Measurements from ENCODE around the gene NELFB. TPM values are rescaled to one million over a fixed set of nuclear protein-coding genes. Genes with fewer than 3 reads are reported as not detected.

NELFB gene
- total RNA-seq, 8 experiments from 2014 or later: 22.8 to 38.4 (median 34.5) TPM

DNA sequence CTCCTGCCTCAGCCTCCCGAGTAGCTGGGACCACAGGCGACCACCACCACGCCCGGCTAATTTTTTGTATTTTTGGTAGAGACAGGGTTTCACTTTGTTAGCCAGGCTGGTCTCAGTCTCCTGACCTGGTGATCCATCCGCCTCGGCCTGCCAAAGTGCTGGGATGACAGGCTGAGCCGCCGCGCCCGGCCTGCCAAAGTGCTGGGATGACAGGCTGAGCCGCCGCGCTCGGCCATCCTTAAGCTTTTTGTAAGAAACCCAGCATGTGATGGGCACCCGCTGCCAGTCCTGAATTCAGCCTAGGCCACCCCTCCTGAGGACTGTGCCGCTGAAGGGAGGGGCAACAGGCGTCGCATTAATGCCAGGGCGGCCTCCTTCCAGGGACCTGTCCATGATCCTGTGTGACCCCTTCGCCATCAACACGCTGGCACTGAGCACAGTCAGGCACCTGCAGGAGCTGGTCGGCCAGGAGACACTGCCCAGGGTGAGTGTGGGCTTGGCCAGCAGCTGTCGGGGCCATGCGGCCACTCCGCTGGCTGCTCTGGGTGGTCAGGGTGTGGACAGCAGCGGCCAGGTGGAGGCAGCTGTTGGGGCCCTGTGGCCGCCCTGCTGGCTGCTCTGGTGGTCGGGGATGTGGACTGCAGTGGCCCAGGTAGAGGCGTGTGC, 10.5 kb downstream of the NELFB start:
- Histone ChIP-seq H3K4me1 (replicated peaks in 1 of 2) (peaks cover 0 to 2% of the 10 kb centered on the region in 2 donors), H3K4me3 (no peak overlapping the region), H3K27ac (no peak overlapping the region)
- in situ Hi-C loops (cut with MboI; ENCODE audit: low pct_unique_long_range_greater_than_20kb in 2 of 9, low sequenced_read_pairs in 9 of 9, unreplicated experiment in 9 of 9): no loop called here
- 60 to 100% (median 100%) methylated on average over 1 to 4 of the region's 29 CpGs; no CpG with 5 or more reads in 1 of the 10 experiments for WGBS, 10 experiments
- ATAC-seq (replicated peaks in 6 of 8): peak in 2 of 8 experiments; percentile 6 to 7

DNA sequence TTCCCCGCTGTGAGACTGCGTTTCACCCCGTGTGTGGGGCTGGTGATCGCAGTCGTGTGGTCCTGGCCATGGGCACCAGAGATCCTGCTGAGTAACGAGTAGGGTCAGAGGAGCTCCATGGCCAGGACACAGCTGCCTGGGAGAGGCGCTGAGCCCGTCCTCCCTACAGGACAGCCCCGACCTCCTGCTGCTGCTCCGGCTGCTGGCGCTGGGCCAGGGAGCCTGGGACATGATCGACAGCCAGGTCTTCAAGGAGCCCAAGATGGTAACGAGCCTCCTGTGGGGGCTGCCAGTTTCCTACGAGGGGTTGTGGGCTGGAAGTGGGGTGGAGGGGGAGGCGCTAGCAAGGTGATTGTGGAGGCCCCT, 11.0 kb downstream of the NELFB start:
- no CpG with 5 or more reads among the region's 15 CpGs for WGBS, 10 experiments
- Histone ChIP-seq H3K4me3 (no peak overlapping the region), H3K27ac (no peak overlapping the region), H3K4me1 (replicated peaks in 1 of 2) (peaks cover 0 to 2% of the 10 kb centered on the region in 2 donors)
- in situ Hi-C loops (cut with MboI; ENCODE audit: low pct_unique_long_range_greater_than_20kb in 2 of 9, low sequenced_read_pairs in 9 of 9, unreplicated experiment in 9 of 9): no loop called here
- peak in 2 of 8 experiments; percentile 2 to 3 for ATAC-seq (replicated peaks in 6 of 8)

DNA sequence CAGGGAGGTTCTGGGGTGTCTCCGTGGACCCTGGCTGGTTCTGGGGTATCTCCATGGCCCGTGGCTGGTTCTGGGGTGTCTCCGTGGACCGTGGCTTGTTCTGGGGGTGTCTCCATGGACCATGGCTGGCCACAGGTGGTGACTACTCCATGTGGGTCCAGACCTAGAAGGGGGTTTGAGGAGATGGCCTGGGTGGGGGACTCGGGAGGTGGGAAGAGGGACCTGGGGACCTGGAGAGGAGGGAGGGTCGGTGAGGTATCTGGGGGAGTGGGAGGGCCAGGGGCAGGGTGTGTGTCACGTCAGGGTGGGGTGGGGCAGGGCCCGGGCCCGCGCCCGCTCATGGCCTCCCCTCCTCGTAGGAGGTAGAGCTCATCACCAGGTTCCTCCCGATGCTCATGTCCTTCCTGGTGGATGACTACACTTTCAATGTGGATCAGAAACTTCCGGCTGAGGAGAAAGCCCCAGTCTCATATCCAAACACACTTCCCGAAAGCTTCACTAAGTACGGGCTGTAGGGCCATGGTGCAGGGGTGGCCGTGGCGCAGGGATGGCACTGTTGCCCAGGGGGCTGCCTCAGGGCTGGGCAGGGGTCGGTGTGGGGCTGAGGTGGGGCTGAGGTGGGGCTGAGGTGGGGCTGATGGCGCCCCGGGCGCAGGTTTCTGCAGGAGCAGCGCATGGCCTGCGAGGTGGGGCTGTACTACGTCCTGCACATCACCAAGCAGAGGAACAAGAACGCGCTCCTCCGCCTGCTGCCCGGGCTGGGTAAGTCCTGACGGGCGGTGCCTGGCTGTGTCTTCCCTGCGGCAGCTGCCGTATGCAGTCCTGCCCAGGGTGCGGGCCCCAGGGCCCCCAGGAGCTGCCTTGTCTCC, 11.7 kb downstream of the NELFB start:
- H3K4me1 ChIP-seq (replicated peaks in 1 of 2): peaks cover 0 to 2% of the 10 kb centered on the region in 2 donors
- H3K4me3 ChIP-seq: no peak overlapping the region
- no peak overlapping the region for H3K27ac ChIP-seq
- WGBS, 10 experiments: 80 to 100% methylated on average over 1 of the region's 34 CpGs; no CpG with 5 or more reads in 8 of the 10 experiments
- in situ Hi-C loops (cut with MboI; ENCODE audit: low pct_unique_long_range_greater_than_20kb in 2 of 9, low sequenced_read_pairs in 9 of 9, unreplicated experiment in 9 of 9): no loop called here
- peak in 5 of 8 experiments; percentile 7 to 49 (median 16) for ATAC-seq (replicated peaks in 6 of 8)

DNA sequence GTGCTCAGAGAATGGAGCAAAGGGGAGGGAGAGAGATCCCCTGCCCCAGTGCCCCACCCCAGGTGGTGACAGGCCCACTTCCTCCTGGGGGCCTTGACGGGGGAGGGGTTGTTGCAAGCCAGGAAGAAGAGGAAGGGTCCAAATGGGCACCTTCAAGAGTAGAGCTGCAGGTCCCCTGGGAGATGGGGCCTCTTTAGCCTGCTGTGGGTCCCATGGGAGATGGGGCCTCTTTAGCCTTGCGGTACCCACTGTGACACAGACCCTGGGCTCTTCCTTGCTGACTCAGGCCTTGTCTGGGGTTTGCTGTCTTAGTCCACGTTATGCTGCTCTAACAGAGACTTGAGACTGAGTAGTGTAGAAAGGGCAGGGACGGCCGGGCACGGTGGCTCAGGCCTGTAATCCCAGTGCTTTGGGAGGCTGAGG, 12.8 kb downstream of the NELFB start:
- WGBS, 10 experiments: 0 to 100% (median 96%) methylated on average over 1 to 4 of the region's 6 CpGs; no CpG with 5 or more reads in 6 of the 10 experiments
- H3K4me1 ChIP-seq (replicated peaks in 1 of 2): no peaks in the 10 kb centered on the region
- no peak for ATAC-seq (replicated peaks in 6 of 8)
- H3K4me3 ChIP-seq: no peak overlapping the region
- in situ Hi-C loops (cut with MboI; ENCODE audit: low pct_unique_long_range_greater_than_20kb in 2 of 9, low sequenced_read_pairs in 9 of 9, unreplicated experiment in 9 of 9): no loop called here
- H3K27ac ChIP-seq: no peak overlapping the region

DNA sequence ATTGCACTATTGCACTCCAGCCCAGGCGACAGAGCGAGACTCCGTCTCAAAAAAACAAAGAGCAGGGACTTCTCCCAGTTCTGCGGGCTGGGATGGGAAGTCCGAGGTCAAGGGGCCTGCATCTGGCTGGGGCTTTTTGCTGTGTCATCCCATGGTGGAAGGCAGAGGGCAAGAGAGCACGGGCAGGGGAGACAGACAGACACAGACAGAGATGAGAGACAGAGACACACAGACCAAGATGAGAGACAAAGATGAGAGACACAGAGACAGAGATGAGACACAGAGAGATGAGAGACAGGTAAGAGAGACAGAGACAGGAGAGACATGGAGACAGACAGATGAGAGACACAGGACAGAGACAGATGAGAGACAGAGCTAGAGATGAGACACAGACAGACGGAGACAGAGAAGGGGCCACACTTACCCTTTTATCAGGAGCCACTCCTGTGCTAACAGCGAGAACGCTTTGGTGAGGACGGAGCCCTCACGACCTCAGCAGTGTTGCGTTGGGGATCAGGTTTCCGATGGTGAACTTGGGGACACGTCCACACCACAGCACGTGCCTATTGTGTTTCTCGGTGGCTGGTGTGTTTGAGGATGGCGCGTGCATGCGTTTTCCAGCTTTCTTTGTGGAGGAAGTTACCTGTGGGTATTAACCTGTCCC, 13.5 kb downstream of the NELFB start:
- in situ Hi-C loops (cut with MboI; ENCODE audit: low pct_unique_long_range_greater_than_20kb in 2 of 9, low sequenced_read_pairs in 9 of 9, unreplicated experiment in 9 of 9): no loop called here
- Histone ChIP-seq H3K27ac (no peak overlapping the region), H3K4me3 (no peak overlapping the region), H3K4me1 (replicated peaks in 1 of 2) (no peaks in the 10 kb centered on the region)
- ATAC-seq (replicated peaks in 6 of 8): no peak
- WGBS, 10 experiments: 80 to 100% (median 93%) methylated on average over 1 to 13 of the region's 19 CpGs; no CpG with 5 or more reads in 2 of the 10 experiments

DNA sequence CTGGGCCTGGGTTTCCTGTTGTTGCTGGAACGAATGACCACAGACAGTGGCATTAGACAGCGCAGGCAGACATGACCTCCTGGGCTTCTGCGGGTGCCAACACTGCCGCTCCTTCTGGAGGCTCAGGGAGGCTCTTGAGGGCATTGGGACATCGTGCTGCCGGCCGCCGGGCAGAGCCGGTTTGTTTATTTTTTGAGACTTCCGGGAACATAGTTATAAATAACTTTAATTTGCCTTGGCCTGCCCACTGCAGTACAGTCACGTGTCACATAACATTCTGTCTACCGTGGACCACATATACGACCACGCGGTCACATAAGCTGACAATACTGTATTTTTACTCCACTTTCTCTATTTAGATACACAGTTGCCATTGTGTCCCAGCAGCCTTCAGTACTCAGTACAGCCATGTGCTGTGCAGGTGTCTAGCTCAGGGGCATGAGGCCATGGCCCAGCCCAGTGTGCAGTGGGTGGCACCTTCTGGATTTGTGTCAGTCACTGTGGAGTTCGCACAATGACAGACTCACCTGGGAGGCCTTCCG, 14.2 kb downstream of the NELFB start:
- Histone ChIP-seq H3K4me1 (replicated peaks in 1 of 2) (no peaks in the 10 kb centered on the region), H3K27ac (no peak overlapping the region), H3K4me3 (no peak overlapping the region)
- in situ Hi-C loops (cut with MboI; ENCODE audit: low pct_unique_long_range_greater_than_20kb in 2 of 9, low sequenced_read_pairs in 9 of 9, unreplicated experiment in 9 of 9): no loop called here
- WGBS, 10 experiments: 33 to 100% (median 90%) methylated on average over 2 to 13 of the region's 17 CpGs
- ATAC-seq (replicated peaks in 6 of 8): peak in 2 of 8 experiments; percentile 57 to 77

DNA sequence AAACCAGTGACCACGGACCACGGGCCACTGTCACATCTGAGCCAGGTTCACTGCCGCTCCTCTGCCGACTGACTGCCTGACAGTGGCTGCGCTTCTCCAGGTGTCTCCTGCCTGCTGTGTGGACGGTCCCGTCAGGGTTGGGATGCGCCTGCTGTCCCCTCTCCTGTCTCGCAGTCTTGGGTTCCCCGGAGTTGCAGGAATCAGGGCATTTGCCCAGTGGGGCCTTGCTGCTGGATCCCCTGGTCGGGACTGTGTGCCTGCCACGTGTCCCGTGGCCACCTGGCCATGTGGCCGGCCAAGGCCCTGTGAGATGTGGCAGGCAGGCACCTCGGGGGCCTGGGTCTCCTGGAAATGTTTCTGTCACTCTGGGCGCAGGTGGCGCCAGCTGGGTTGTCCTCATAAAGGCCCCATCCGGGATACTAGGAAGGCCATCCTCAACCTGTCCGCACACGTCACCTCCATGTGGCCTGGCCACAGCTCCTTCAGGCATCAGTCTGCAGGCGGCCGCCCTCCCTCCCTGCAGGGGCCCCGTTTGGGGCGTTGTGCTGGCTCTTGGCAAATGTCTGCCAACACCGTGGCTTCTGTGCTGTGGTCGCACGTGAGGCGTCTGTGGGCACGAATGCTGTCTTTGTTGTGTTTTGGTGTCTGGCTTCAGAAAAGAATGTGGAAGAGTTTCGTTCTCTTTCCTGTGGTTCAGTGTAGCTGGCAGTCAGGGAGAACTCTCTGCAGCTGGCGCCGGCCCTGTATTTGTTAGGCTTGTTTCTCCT, 16.0 kb downstream of the NELFB start:
- H3K4me1 ChIP-seq (replicated peaks in 1 of 2): peaks cover 0 to 2% of the 10 kb centered on the region in 2 donors
- ATAC-seq (replicated peaks in 6 of 8): no peak
- no peak overlapping the region for H3K27ac ChIP-seq
- 78 to 100% (median 98%) methylated on average over 1 to 9 of the region's 32 CpGs; no CpG with 5 or more reads in 3 of the 10 experiments for whole genome bisulfite sequencing, 10 experiments
- in situ Hi-C loops (cut with MboI; ENCODE audit: low pct_unique_long_range_greater_than_20kb in 2 of 9, low sequenced_read_pairs in 9 of 9, unreplicated experiment in 9 of 9): no loop called here
- no peak overlapping the region for H3K4me3 ChIP-seq

DNA sequence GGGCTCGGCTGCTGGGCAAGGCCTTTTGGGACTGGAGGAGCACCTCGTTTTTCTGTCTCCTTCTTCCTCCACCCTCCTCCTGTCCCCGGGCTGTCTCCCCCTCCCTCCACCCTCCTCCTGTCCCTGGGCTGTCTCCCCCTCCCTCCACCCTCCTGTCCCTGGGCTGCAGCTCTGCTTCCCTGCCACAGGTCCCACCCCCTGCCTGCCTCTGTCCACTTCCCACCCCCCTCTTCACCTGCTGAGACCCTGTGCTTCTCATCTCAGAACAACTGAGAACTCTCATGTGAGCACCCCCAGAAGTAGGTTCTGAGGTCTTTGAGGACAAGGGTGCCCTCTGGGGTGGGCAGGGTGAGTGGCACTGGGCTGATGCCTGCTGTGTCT, 16.6 kb downstream of the NELFB start:
- in situ Hi-C loops (cut with MboI; ENCODE audit: low pct_unique_long_range_greater_than_20kb in 2 of 9, low sequenced_read_pairs in 9 of 9, unreplicated experiment in 9 of 9): no loop called here
- no CpG with 5 or more reads among the region's 3 CpGs for WGBS, 10 experiments
- no peak overlapping the region for H3K4me3 ChIP-seq
- H3K4me1 ChIP-seq (replicated peaks in 1 of 2): peaks cover 5 to 7% of the 10 kb centered on the region in 2 donors
- no peak overlapping the region for H3K27ac ChIP-seq
- ATAC-seq (replicated peaks in 6 of 8): no peak

DNA sequence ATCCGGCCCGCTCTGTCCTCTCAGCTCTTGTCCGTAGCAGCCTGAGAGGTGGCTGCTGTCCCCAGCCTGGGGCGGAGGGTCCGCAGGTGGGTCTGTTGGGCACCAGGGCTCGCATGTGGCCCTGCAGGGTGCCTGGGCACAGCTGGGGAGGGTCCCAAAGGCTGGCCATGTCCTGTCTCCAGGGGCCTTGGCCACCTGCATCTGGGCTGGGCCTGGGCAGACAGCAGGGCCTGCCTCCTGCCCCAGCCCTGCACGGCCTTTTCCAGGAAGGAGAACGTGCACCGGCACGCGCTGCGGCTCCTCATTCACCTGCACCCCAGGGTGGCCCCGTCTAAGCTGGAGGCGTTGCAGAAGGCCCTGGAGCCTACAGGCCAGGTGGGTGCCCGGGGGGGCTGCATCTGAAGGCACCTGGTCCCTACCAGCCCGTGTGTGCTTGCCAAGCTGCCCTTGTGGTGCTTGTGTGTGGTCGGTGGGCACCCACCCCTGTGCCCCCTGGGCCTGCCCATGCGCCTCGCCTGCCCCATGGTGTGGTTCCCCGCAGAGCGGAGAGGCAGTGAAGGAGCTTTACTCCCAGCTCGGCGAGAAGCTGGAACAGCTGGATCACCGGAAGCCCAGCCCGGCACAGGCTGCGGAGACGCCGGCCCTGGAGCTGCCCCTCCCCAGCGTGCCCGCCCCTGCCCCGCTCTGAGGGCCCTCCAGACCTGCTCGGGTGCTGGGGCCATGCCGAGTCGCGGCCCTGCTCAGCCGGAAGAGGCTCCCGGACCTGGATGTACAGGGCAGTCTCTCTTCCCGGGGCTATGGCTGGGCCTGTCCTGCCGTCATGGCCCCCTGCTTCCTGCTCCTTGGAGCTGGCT, 17.3 kb downstream of the NELFB start:
- in situ Hi-C loops (cut with MboI; ENCODE audit: low pct_unique_long_range_greater_than_20kb in 2 of 9, low sequenced_read_pairs in 9 of 9, unreplicated experiment in 9 of 9): no loop called here
- no peak overlapping the region for H3K27ac ChIP-seq
- 100% methylated on average over 1 of the region's 39 CpGs; no CpG with 5 or more reads in 8 of the 10 experiments for WGBS, 10 experiments

DNA sequence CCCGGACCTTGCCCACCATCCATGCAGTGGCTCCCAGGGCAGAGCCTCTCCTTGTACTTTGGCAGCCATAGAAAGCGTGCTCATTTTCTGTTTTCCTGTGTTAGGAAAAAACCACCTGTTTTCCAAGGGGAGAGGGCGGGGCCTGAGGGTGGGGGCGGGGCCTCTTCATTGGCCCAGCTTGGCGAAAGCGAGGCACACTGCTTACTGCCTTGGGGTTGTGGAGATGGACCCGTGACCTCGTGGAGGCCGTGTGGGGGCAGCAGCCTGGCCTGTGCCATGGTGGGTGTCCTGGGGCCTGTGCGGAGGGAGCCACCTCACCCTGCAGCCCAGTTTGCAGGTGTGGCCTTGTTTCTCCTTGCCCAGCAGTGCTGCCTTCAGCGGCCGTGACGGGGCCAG, 18.0 kb downstream of the NELFB start:
- WGBS, 10 experiments: 94 to 100% methylated on average over 1 to 3 of the region's 13 CpGs; no CpG with 5 or more reads in 8 of the 10 experiments
- H3K4me1 ChIP-seq (replicated peaks in 1 of 2): peaks cover 12 to 17% of the 10 kb centered on the region in 2 donors
- no peak overlapping the region for H3K4me3 ChIP-seq
- ATAC-seq (replicated peaks in 6 of 8): no peak
- in situ Hi-C loops (cut with MboI; ENCODE audit: low pct_unique_long_range_greater_than_20kb in 2 of 9, low sequenced_read_pairs in 9 of 9, unreplicated experiment in 9 of 9): no loop called here
- no peak overlapping the region for H3K27ac ChIP-seq

More for the DNA sequence above, 17.3 kb downstream of the NELFB start:
- Histone ChIP-seq H3K4me3 (no peak overlapping the region), H3K4me1 (replicated peaks in 1 of 2) (peaks cover 12 to 15% of the 10 kb centered on the region in 2 donors)
- no peak for ATAC-seq (replicated peaks in 6 of 8)

DNA sequence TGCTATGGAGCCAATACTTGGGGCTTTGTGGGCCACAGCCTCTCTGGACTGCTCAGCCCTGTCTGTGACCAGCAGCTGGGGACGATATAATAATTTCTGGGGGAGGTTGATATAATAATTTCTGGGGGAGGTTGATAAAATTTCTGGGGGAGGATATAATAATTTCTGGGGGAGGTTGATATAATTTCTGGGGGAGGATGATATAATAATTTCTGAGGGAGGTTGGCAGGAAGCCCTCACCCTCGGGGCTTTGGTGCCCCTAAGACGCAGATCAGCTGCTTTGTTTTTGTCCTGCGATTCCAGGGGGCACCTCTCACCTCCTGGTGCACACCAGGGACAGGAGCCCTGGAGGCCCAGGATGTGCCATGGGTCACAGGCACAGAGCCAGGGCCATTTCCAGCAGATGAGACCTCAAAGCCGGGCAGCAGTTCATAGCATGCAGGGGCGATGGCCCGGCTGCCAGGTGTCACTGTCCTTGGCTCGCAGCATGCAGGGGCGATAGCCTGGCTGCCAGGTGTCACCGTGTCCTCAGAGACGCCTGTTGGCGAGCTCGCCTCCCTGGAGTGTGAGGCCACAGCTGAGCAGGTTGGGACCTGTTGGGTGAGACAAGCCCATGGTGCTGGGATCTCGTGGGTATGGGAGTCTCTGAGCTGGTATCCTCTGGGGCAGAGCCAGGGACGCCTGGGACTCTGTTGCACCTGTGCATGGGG, 18.6 kb downstream of the NELFB start:
- H3K4me1 ChIP-seq (replicated peaks in 1 of 2): peaks cover 12 to 17% of the 10 kb centered on the region in 2 donors
- no peak overlapping the region for H3K27ac ChIP-seq
- no peak for ATAC-seq (replicated peaks in 6 of 8)
- H3K4me3 ChIP-seq: no peak overlapping the region
- in situ Hi-C loops (cut with MboI; ENCODE audit: low pct_unique_long_range_greater_than_20kb in 2 of 9, low sequenced_read_pairs in 9 of 9, unreplicated experiment in 9 of 9): no loop called here
- 80 to 100% (median 90%) methylated on average over 1 to 6 of the region's 15 CpGs; no CpG with 5 or more reads in 6 of the 10 experiments for WGBS, 10 experiments

All from motor neuron (in vitro differentiated cells).